ENCODE measurements around the gene PAK5. TPM values are rescaled to one million over a fixed set of nuclear protein-coding genes. Genes with fewer than 3 reads are reported as not detected.

Gene PAK5
- total RNA-seq, 4 donors from 2014 or later, result 0.07 TPM; not detected in 3

DNA sequence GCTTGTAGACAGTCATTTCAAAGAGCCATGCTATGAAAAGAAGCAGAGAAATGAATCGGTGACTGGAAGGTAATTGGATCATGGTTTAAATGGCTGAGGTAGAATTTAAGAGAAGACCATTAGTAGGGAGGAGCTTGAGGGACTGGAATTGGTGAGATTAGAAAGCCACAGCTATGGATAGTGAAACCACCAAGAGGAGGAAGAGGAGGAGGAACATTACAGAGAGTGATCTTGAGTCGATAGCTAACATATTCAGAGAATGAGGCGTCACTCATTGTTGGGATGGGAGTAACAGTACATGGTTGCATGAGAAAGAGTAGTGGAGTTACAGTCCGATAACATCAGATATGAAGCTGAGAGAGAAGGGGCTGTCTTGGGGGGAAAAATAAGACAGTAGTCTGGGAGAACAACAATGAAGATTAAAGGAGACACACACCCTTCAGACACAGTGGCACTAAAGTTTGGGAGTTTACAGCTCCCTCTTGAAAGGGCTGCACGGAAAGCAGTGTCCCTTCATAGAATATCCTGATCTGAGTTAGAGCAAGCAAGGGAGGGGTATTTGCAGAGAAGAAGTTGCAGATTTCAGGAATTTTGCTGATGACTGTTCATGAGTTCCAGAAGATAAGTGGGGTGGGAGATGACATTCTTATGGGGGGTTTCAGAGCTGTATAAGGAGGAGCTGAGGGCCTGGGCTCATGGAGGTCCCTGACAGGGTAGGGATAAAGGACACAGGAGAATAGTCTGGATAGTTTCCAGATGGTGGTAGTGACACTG is 339.6 kb downstream of the PAK5 start:
- Histone ChIP-seq H3K27ac (no peak overlapping the region), H3K9me3 (no peaks in the 10 kb centered on the region), H3K36me3 (no peaks in the 10 kb centered on the region), H3K4me3 (no peak overlapping the region), H3K4me1 (no peaks in the 10 kb centered on the region), H3K27me3 (no peaks in the 10 kb centered on the region)
- TF ChIP-seq POLR2A (IDR thresholded peaks at IDR 0.05), result no peak
- TF ChIP-seq, protein P1, sequence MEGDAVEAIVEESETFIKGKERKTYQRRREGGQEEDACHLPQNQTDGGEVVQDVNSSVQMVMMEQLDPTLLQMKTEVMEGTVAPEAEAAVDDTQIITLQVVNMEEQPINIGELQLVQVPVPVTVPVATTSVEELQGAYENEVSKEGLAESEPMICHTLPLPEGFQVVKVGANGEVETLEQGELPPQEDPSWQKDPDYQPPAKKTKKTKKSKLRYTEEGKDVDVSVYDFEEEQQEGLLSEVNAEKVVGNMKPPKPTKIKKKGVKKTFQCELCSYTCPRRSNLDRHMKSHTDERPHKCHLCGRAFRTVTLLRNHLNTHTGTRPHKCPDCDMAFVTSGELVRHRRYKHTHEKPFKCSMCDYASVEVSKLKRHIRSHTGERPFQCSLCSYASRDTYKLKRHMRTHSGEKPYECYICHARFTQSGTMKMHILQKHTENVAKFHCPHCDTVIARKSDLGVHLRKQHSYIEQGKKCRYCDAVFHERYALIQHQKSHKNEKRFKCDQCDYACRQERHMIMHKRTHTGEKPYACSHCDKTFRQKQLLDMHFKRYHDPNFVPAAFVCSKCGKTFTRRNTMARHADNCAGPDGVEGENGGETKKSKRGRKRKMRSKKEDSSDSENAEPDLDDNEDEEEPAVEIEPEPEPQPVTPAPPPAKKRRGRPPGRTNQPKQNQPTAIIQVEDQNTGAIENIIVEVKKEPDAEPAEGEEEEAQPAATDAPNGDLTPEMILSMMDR (IDR thresholded peaks at IDR 0.05), result no peak
- intact Hi-C loops (cut with DNase I; ENCODE audit: low total_unique reads), result no loop called here
- DNase-seq, result no peak

DNA sequence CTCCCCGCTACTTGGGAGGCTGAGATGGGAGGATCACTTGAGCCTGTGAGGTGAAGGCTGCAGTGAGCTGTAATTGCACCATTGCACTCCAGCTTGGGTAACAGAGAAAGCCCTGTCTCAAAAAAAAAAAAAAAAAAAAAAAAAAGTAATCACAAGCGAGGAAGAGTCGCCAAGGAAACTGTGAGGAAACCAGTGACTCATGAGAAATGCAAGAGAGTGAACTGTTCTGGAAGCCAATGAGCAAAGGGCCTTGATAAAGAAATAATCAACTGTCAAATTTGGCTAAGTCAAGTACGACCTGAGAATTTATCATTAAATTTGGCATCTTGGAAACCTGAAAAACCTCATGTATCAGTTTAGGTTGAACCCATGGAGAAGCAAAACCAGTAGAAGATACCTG is 340.6 kb downstream of the PAK5 start:
- TF ChIP-seq, protein P1 (IDR thresholded peaks at IDR 0.05), result no peak
- no peak for TF ChIP-seq POLR2A (IDR thresholded peaks at IDR 0.05)
- intact Hi-C loops (cut with DNase I; ENCODE audit: low total_unique reads), result no loop called here

DNA sequence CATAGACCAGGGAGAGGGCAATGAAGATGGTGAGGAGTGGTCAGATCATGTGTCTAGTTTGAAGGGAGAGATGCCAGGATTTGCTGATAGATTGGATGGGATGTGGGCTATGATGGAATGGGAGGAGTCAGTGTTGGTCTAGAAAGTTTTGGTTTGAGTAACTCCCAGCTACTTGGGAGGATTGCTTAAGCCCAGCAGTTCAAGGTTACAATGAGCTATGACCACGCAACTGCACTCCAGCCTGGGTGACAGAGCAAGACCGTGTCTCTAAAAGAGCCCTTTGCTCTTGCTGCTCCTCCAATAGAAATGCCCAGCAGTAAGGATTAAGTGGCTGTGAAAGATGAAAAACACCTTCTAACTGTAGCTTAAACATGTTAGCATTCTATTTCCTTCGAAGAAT is 342.7 kb downstream of the PAK5 start:
- Histone ChIP-seq H3K27ac (no peak overlapping the region), H3K9me3 (no peaks in the 10 kb centered on the region), H3K4me3 (no peak overlapping the region), H3K4me1 (no peaks in the 10 kb centered on the region), H3K36me3 (no peaks in the 10 kb centered on the region), H3K27me3 (no peaks in the 10 kb centered on the region)
- no peak for DNase-seq
- intact Hi-C loops (cut with DNase I; ENCODE audit: low total_unique reads), result no loop called here
- TF ChIP-seq, protein P1 (IDR thresholded peaks at IDR 0.05), result no peak
- TF ChIP-seq POLR2A (IDR thresholded peaks at IDR 0.05), result no peak

More for the DNA sequence above, 340.6 kb downstream of the PAK5 start:
- no peak overlapping the region for H3K4me3 ChIP-seq
- H3K27me3 ChIP-seq, result no peaks in the 10 kb centered on the region
- H3K27ac ChIP-seq, result no peak overlapping the region
- no peaks in the 10 kb centered on the region for H3K4me1 ChIP-seq
- H3K9me3 ChIP-seq, result no peaks in the 10 kb centered on the region
- H3K36me3 ChIP-seq, result no peaks in the 10 kb centered on the region
- no peak for DNase-seq

DNA sequence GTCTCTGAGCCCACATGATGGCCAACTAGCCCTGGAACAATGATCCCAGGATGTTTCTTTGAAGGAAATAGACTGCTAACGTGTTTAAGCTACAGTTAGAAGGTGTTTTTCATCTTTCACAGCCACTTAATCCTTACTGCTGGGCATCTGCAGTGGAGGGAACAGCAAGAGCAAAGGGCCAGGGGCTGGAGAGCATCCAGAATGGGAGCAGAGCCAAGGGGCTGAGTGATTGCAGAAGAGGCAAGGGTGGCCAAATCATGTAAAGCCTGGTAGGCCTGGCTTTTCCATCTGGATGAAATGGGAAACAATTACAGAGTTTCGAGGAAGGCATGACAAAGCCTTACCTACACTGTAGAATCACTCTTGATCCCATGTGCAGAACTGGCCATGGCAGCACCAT is 343.2 kb downstream of the PAK5 start:
- Histone ChIP-seq H3K36me3 (no peaks in the 10 kb centered on the region), H3K9me3 (no peaks in the 10 kb centered on the region), H3K4me3 (no peak overlapping the region), H3K27ac (no peak overlapping the region), H3K27me3 (no peaks in the 10 kb centered on the region), H3K4me1 (no peaks in the 10 kb centered on the region)
- DNase-seq, result no peak
- intact Hi-C loops (cut with DNase I; ENCODE audit: low total_unique reads), result no loop called here
- TF ChIP-seq, protein P1 (IDR thresholded peaks at IDR 0.05), result no peak
- TF ChIP-seq POLR2A (IDR thresholded peaks at IDR 0.05), result no peak

DNA sequence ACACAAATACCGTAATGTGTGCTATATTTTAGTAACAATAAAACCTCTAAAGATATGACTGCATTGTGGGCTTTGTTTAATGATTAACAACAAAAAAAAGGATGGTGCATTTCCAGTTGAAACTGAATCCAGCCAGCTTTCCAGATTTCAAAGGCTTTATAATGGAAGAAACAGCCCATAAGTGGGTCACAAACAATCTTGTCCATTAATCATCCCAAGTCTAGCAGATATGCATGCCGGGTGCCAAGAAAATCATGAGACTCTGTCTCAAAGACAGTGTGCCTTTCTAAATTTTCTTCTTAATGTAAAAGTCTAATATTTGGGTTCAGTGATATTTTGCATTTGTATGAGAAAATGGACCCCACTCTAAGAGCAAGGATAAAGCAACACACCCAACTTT is 345.1 kb downstream of the PAK5 start:
- H3K9me3 ChIP-seq, result no peaks in the 10 kb centered on the region
- H3K4me1 ChIP-seq, result no peaks in the 10 kb centered on the region
- intact Hi-C loops (cut with DNase I; ENCODE audit: low total_unique reads), result no loop called here
- no peak for DNase-seq
- H3K36me3 ChIP-seq, result no peaks in the 10 kb centered on the region
- no peak overlapping the region for H3K4me3 ChIP-seq
- TF ChIP-seq, protein P1 (IDR thresholded peaks at IDR 0.05), result no peak
- TF ChIP-seq POLR2A (IDR thresholded peaks at IDR 0.05), result no peak
- no peaks in the 10 kb centered on the region for H3K27me3 ChIP-seq
- H3K27ac ChIP-seq, result no peak overlapping the region

Measured in uterus (tissue), 4 donors.